ENCODE results near the gene NRAP.
A peak's percentile ranks its signal among the peaks of the same experiment; 100 is the strongest.

The NRAP gene

DNA sequence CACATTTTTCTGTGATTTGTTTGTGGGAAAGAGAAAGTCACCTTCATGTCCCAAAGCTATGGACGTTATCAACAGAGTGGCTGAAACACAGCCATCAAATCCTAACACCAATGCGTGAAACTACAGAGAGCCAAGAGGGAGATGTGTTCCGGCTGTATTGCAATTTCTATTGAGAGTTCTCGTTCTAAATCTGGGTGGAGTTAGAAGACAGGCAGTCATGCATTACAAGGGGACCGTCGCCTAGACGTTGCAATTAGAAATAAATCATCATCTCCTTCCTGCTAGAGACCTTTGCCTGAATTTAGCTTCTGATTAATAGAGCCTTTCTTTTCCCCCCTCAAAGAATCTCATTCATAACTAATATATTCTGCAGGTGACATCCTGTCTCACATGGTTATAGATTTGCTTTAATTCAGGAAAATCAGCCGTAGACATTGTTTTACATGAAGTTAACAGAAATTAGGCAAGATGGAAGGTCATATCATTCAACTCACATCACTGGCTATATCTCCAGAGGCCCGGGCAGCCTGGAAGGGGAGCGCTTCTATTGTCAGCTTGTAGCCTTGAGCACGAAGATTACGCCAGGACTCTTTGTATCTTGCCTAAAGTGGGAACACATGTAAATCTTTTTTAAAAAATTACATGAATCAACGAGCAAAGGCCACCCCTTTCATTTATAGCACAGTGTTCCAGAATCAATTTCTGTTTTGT lies 58.4 kb downstream of the NRAP start:
- DNase-seq (ENCODE audit: low spot score): no peak

- no peak for DNase-seq (ENCODE audit: low spot score)
These were observed 59.3 kb downstream of the NRAP start for GRCh38 chr10:113604572-113604971.

DNA sequence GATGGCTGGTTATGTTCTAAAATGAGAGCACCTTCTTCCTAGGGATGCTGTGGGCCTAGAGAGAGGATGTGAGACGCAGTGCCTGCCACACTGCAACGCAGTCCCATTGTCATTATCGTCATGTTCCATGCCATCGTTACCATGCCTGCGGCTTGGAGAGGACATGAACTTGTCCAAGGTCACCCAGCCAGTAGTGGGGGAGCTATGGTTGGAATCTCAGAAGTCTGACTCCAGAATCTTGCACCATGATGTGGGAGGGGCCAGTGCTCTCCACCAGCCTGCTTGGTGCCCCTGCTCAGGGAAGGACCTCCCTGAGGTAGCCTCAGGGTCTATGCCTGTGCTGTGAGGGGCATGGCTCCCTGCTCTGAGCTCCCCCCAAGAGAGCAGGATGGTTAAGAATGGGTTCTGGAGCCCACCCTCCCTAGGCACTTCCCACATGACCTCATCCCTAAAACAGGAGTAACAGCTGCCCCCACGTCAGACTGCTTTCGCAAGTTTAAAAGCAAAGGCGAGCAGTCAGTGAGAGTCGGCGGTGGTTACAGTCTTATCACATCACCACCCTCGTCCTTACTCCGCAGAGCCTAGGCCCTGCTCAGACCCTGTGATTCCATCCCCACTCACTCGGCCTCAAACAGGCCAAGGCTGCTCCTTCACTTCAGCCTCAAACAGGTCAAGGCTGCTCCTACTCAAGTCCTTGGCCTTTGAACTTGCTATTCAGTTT lies 60.6 kb downstream of the NRAP start:
- no peak for DNase-seq (ENCODE audit: low spot score)

- no peak for DNase-seq (ENCODE audit: low spot score)
These were observed 63.3 kb downstream of the NRAP start for GRCh38 chr10:113600569-113600968.

GRCh38 chr10:113594652-113595051 lies 69.2 kb downstream of the NRAP start:
- DNase-seq (ENCODE audit: low spot score): no peak

- DNase-seq (ENCODE audit: low spot score): no peak
These were observed 71.5 kb downstream of the NRAP start for GRCh38 chr10:113592380-113592779.

DNA sequence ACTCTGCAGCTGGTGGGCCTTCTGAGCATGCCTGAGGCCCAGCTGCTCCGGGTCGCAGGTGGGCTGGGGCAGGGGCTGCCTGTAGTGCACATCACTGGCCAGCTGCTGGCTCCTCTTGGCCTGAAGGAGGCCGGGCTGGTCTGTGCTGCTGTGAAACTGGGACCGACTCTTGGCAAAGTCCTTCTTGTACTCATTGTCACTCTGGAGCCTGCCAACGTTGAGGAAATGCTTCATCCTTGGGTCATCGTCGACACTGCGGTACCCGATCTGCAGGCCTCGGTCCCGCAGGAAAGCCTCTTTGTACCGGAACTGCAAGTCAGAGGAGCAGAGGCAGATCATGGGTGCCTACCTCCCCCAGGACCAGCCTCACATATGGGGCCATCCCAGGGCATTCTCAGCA lies 73.3 kb downstream of the NRAP start:
- DNase-seq (ENCODE audit: low spot score): no peak

DNA sequence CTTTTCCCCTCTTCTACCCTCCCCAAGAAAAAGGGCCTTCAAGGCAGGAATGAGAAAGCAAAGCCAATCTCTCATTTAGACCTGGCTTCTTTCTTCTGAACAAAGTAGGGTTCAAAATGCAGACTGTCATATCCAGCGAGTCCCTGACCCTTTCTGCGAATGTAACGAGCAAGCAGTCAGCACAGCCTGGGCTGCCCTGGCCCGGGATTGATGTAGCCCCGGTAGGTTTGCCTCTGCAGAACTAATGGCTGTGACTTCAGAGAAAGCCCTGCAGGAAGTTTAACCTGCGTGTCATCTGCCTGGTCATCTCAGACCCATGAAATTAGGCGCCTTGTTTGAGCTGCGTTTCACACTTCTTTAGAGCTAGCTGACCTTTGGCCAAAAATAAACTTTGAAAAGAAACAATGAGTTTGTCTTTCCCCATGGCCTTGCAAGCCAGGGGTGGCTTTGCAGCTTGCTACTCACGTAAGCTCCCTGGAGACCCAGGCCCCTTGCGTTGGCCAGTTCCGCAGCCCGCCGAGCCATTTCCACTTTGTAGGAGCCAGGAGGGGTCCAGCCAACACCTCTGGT lies 74.6 kb downstream of the NRAP start:
- no peak for DNase-seq (ENCODE audit: low spot score)

GRCh38 chr10:113585949-113586348 lies 77.9 kb downstream of the NRAP start:
- DNase-seq (ENCODE audit: low spot score): no peak

DNA sequence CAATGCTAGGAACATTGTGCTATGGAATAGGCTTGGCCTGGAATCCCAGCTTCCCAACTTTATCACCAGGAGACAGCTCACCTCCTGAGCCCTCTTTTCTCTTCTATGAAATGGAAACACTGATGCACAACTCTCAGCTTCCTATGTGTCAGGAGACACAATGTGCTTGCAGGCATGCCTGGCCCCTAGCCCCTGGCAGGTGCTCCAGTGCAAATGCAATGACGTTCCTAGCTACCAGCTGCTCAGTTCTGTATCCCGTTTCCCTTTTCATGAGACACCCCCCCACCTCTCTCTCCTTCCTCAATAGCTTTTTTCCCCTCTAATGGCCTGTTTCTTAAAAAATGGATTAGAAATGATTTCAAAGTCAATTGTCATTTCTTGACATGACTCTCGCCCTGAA lies 80.3 kb downstream of the NRAP start:
- DNase-seq (ENCODE audit: low spot score): no peak

- DNase-seq (ENCODE audit: low spot score): no peak
These were observed 82.7 kb downstream of the NRAP start for GRCh38 chr10:113581092-113581491.

DNA sequence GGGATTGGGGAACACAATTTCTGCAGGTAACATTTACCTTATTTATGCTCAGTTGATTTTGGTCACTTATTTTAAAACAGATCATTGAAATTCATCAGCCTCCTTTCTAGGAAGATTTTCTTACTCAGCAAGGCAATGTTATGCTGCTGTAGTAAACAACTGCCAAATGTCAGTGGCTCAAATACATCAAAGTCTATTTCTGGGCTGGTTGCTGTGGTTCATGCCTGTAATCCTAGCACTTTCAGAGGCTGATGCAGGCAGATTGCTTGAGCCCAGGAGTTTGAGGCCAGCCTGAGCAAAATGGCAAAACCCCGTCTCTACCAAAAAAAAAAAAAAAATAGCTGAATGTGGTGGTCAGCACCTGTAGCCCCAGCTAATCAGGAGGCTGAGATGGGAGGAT lies 85.1 kb downstream of the NRAP start:
- no peak for DNase-seq (ENCODE audit: low spot score)

DNA sequence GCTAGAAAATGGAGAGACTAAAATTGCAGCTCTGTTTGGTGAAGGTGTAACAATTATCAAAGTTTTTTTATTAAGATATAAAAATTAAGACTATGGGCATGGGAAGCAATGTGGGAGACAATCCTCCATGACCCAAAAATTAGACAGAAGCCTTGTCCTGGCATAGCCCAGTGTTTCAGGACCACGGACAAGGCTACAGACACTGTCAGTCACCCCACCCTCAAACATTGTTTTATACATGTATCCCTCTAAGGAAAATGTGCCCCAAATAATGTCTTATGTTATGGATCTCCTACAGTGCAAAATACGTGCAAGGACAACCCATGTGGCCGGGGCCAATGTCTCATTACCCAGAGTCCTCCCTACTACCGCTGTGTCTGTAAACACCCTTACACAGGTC lies 87.0 kb downstream of the NRAP start:
- peak; percentile 52 for DNase-seq (ENCODE audit: low spot score)

DNA sequence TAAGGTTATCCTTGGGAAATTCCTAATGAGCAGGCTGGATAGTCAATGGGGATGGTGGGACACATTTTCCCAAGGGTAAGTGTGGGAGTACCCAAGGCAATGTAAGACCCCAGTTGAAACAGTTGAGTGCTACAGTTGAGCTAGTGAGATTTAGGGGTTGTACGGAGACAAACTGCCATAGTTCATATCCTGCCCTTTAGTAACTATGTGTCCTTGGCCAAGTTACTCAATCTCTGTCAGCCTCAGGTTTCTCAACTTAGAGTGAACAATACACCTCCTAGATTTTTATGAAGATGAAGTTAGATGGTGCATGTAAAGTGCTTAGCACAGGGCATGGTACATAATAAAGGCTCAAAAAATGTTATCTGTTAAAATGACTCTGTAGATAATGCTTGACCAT lies 90.5 kb downstream of the NRAP start:
- DNase-seq (ENCODE audit: low spot score): no peak

DNA sequence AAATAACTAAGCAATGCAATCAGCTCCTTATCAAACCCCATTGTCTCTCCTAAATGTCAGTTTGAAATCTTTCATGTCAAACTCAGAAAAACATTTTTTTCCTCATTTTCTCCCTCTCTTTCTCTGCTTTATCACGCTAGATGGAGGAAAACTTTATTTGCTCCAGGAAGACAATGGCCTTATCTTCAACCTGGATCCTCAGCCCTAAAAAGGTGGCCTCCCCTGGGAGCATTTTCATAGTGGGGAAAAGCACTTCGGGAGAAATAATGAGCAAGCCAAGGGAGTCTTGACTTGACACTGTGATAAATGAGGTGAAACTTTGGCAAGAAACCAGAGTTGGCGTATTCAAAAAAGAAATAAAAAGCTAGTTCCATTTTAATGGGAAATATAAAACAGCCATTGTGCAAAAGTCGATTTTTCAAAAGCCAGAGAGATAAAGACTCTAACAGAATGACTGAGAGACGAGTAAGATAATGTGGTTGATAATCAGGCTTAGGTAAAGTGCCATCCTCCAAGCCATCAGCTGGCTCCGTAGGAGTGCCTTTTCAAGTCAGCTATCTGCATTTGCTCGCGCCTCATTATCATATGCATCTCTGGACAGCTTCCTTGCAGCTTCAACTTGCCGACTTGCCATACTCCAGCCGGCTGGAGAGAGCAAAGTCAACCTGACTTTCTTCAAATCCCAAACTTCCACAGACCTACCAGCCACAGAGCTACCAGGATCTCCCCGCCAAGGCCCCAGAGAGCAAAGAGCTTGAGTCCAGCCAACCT lies 91.1 kb downstream of the NRAP start:
- no peak for DNase-seq (ENCODE audit: low spot score)

DNA sequence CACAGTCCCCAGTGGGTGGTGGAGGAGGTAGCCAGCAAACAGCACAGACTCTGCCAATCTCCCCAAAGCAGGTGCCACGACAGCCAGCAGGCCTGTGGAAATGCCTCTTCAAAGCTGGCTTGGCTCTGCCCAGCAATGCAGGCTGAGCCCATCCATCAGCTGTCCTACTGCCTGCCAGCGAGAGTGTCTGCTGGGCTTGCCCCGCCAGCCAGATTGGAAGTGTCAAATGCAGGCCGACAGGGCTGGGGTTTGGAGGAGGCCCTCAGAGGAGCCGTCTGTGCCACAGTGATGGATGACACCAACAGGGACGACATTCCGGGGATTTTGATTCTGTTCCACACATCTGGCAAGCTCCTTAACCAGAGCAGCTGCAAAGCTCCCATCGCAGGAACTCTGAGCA lies 94.3 kb downstream of the NRAP start:
- no peak for DNase-seq (ENCODE audit: low spot score)

DNA sequence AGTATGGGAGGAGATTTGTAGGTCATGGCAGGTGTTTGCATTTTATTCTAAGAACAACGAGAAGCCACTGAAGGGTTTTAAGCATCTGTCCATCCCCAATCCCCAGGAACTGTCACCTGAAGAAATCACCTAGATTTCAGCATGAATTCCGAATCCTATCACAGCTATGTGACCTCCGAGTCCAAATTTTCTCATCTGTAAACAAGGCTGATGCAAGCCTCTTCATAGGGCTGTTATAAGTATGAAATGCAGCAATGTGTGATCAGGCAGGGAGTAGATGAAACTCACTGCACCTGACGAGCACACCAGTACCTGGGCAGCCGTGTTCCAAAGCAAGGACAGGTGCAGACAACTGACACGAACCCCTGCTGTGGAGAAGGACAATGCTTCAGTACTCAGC lies 97.0 kb downstream of the NRAP start:
- no peak for DNase-seq (ENCODE audit: low spot score)

GRCh38 chr10:113565364-113565763 lies 98.5 kb downstream of the NRAP start:
- no peak for DNase-seq (ENCODE audit: low spot score)

DNA sequence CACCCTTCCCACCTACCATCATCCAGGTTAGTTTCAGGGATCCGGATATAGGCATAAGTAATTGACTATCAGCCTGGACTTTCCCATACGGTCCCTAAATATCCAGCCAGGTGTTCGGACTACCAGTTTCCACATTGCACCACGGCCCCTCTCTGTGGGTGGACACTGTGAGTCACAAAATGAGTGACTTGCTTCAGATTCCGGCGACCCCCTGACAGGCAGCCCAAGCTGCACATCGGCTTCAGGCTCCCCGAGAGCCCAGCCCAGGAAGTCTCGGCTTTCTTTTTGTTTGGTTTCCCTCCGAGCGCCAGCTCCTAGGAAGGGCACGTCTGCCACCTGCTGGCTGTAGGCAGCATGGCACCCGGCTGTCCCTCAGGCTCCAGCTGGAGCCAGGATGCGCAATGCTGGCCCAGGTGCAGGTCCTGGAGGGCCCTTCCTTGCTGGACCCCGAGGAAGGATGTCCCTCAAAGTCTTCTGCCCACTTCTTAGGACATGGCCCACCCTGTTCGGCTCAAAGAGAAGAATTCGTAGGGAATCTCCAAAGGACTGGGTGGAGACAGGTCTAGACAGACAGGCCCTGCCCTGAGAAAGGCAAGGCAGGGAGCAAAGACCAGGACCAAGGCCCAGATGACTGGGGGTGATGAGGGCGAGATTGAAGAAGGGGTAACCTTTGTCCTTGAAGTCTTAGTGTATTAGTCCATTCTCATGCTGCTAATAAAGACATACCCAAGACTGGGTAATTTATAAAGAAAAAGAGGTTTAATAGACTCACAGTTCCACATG lies 100.3 kb downstream of the NRAP start:
- DNase-seq (ENCODE audit: low spot score): peak; percentile 86

DNA sequence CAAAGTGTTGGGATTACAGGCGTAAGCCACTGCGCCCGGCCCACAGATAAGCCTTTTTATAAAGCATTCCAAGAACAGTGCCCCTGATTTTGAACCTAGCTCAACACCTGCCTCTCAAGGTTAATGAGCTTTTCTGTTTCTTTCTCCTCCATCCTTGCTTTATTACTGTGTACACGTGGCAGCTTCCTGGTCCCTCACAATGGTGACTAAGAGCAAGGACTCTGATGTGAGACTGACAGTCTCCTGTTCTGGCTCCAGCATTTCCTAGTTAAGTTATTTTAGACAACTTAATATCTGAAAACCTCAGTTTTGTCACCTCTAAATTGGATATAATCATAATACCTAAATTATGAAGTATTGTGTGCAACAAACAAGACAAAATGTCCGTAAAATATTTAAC lies 101.1 kb downstream of the NRAP start:
- DNase-seq (ENCODE audit: low spot score): no peak

DNA sequence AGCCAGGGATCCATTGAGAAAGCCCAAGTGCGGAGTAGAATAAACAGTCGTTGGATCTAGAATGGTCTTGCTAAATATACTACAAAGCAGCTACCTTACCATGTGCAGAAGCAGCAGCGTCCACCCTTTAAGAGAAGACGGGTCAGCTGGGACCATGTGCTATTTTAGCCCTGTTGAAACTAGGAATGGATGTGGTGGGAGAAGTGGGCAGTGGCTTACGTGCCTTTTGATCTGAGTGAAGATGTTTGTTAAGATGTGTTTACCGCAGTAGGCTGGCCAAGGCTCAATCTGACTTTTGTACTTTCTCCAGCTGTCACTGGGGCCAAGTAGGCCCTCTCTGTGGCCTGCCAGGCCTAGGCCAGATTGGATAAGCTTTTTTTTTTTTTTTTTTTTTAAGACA lies 101.8 kb downstream of the NRAP start:
- DNase-seq (ENCODE audit: low spot score): peak; percentile 25

GRCh38 chr10:113561214-113561613 lies 102.6 kb downstream of the NRAP start:
- no peak for DNase-seq (ENCODE audit: low spot score)
